NT2/D1 (cell line): ENCODE measurements around the gene UMPS.

Experiments used
- SUZ12 ChIP-seq: IDR thresholded peaks from 2 replicates; pipeline ENCODE4 v1.6.1; 2011; ENCODE audit not compliant: insufficient read length, insufficient read depth; ENCODE audit errors: extremely low read depth
- YY1 ChIP-seq: IDR thresholded peaks from 2 replicates; pipeline ENCODE4 v1.6.1; 2011; ENCODE audit not compliant: insufficient read length, insufficient read depth
- ZNF274 ChIP-seq: IDR thresholded peaks from 2 replicates; pipeline ENCODE4 v1.6.1; 2011; ENCODE audit warnings: mild to moderate bottlenecking, low read depth, low read length

DNA sequence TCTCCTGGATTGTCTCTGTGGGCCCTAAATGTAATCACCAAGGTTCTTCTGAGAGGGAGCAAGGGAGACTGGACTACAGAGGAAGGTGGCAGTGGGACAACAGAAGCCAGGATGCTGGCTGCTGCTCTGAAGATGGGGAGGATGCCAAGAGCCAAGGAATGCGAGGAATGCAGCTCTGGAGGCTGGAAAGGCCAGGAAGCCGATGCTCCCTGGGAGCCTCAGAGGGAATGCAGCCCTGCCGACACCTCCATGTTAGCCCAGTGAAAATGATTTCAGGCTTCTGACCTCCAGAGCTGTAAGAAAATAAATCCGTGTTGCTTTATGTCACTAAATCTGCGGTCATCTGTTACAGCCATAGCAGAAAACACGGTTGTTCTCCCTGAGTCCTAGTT, 44.1 kb downstream of the UMPS start:
- TF ChIP-seq ZNF274 (no peak), YY1 (no peak), SUZ12 (no peak)
